NAMALWA (cell line): Measurements from ENCODE around the gene ZYX.
A peak's percentile ranks its signal among the peaks of the same experiment; 100 is the strongest.
"Not testable (repeated sequence)": the region's sequence is repeated elsewhere in the genome, so short reads cannot be mapped to it uniquely, and the experiment has no call there.

Experiments
- DNase-seq: peaks from one replicate; pipeline ENCODE4 v3.0.0-alpha.2; 2015; ENCODE audit warnings: low spot score

Gene ZYX

DNA sequence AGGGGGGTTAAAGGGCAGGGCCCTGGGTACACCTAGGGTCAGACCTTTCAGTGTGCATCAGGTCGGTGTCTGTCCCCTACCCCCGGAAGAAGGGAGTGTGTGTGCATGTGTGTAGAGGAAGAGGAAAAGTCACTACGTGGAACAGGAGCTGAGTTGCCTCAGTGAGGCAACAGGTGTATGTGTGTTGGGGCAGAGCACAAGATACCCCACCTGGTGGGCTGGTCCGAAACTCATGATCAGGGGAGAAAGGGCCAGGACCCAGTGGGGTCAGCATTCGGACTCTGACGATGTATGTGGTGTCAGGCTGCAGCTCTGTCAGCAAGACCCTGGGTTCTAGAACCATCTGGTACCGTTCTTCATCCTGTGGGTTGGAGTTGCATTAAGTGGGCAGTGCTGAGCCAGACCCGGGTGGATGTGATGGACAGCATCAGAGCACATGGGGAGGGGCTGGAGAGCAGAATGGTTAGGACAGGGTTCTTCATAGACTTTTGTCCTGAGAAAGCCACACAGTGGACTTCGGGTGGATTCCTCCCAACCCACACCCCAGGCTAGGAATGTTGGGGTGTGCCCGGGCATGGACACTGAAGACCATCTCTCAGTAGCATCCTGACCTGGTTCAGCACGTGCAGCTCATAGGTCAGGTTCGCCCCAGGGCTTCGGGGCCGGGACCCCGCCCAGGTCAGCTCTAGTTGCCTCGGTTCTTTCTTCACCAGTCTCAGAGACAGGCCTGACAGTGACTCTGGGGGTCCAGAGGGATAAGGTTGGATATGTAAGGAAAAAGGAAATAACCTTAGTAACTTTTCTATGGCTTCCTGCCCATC is 16.8 kb downstream of the ZYX start:
- no peak for DNase-seq

DNA sequence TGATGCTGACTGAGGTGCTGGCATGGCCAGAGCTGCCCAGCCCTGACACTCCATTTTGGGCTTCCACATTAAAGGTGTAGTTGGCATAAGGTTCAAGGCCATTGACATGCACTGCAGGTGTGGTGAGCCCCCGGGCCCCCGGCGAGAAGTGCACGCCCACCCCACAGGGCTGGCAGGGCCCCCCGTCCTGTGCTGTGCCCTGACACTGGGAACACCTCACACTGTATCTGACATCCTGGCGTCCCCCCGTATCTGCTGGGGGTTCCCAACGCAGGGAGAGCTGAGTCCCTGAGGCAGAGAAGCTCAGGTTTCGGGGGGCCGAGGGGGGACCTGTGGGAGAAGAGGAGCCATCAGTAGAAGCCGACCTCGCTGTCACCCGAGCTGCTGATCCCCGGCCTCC is 17.5 kb downstream of the ZYX start:
- DNase-seq, result no peak

- DNase-seq, result no peak
Observed at GRCh38 chr7:143399151-143399550, 18.0 kb downstream of the ZYX start.

GRCh38 chr7:143399642-143400041 is 18.5 kb downstream of the ZYX start:
- DNase-seq, result no peak

DNA sequence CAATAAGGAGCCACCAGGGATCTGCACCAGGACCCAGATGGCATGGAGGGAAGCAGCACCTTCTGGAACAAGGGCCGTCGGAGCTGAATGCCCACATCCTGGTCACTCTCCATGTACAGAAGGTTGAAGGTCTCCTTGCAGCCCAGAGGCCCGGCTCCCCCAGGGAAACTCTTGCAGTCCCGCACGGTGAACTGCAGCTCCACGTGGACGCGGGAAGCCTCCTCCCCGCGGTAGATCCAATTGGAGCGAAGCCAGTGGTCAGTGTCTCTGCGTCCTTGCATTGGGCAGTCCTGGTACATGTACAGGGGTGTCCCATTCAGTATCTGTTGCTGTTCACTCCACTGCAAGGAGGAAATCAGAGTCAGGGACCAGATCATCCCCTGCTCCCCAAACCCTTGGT is 20.1 kb downstream of the ZYX start:
- DNase-seq, result no peak

- DNase-seq, result not testable (repeated sequence)
Observed at GRCh38 chr7:143402233-143402632, 21.1 kb downstream of the ZYX start.

- no peak for DNase-seq
Observed at GRCh38 chr7:143405173-143406001, 24.2 kb downstream of the ZYX start.

DNA sequence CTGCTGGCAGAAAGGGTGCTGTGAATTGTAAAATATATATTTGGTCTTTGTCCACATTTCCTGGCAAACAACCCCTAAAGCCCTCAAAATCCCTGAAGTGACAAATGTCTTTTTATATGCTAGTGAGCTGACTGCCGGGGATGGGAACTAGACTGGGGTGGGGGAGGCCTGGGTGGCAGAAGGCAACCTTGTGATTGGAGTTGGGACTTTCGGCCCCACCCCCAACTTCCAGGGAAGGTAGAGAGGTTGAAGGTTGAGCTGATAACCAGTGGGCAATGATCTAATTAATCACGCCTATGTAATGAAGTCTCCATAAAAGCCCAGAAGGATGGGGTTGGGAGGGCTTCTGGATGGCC is 24.8 kb downstream of the ZYX start:
- no peak for DNase-seq

- no peak for DNase-seq
Observed at GRCh38 chr7:143407287-143408251, 26.4 kb downstream of the ZYX start.

DNA sequence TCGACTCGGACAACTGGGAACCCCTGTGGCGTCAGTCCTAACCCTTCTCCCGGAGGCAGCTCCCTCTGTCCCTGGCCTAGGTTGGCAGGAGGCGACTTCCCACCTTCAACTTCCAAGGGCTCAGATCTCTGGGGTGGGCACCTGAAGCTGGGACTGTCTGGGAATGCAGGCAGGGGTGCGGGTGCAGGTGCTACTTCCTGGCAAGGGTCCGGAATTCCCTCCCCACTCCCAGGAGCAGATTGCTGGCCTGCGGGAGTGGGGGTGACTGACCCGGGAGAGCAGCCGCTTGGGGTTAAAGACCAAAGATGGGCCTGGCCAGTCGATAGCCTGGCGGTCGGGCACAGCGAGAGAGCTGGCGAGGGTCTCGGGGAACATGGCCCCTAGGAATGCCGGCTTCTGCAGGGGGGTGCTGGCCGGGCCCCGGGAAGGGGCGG is 27.1 kb downstream of the ZYX start:
- DNase-seq, result no peak

DNA sequence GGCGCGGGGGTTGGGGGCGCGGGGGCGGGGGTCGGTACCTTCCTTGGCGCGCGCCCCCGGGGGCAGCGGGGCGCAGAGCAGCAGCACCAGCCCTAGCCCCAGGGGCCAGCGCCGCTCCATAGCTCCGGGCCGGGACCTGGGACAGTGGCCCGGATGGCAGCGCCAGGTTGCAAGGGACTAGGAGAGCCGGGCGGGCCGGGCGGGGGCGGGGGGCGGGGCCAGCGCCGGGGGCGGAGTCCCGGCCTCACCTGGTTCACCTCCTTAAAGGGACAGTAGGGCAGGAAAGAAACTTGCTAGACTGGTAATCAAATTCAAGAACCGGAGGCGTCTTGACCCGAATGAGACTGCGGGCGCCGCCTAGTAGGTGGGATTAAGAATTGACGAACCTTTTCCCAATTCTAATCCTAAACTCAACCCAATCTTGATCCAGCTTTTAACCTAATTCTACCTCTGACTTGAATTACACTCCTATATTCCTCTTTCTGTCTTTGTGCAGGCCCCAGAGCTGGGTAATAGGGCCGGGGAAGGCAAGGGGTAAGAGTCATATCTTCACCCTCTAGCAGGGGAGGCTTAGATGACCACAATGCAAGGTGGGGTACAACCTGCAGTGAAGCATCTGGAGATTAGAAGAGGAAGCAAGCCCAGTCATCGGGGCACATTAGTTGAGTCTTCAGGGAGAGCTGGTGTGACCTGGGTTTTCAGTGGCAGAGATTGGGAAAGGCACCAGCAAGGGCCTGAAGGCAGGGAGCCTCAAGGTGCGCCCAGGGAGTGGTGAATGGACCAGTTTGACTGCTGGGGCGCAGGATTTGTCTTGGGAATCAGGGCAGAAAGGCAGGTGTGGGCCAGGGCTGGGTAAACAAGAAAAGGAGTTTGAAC is 27.8 kb downstream of the ZYX start, which contains the start of gene EPHA1:
TSS of gene EPHA1 (minus strand) at position 171 of the 876 bp plus-strand sequence. CDS start at position 120, 51 bp downstream.
- DNase-seq, result no peak

DNA sequence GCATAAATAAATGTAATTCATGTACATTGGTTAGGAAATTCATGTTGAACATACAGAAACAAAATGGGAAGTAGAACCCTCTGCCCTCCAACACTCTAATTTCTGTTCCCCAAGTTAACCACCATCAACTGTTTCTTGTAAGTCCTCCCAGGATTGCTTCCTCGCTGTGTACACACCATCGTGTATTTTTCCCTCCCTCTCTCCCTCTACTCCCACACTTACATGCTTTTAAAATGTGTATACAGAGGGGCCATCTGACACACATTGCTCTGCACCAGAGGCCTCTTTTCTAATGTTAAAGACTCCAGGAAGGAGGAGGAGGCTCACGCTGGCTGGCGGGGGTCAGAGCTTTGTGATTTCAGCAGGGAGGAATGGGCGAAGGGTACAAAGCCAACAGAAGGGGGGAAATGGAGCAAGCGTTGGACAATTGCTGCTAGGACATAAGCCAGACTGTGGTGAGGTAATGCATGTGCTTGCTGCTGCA is 29.4 kb downstream of the ZYX start:
- no peak for DNase-seq

GRCh38 chr7:143411976-143412708 is 31.0 kb downstream of the ZYX start:
- no peak for DNase-seq

DNA sequence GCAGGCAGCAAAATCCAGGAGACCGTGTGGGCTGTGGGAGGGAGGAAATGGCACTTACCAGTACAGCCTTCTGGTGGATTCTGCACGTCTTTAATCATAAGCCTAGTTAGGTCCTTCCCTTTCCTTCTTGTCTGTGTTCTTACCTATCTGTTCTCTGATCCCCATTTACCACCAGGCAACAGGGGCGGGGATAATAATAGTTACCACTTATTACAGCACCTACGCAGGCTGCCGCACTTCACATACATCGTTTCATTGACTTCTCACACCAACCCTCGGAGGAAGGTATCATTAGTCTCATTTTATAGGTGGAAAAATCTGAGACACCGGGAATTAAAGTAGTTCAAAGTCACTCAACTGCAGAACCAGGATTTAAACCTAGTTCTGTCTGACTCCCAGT is 32.0 kb downstream of the ZYX start:
- no peak for DNase-seq

DNA sequence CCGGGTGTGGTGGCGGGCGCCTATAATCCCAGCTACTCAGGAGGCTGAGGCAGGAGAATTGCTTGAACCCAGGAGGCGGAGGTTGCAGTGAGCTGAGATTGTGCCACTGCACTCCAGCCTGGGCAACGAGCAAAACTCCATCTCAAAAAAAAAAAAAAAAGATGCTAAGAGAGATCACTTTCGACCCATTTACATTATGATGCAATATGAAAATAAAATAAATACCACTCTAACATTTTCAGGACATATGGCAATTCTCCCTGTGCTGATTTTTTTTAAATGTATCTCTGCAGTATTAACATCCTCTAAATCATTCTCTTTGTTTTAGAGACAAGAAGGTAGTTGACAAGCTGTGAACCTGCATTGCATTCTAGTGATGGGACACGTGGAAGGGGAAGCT is 34.1 kb downstream of the ZYX start:
- DNase-seq, result not testable (repeated sequence)

DNA sequence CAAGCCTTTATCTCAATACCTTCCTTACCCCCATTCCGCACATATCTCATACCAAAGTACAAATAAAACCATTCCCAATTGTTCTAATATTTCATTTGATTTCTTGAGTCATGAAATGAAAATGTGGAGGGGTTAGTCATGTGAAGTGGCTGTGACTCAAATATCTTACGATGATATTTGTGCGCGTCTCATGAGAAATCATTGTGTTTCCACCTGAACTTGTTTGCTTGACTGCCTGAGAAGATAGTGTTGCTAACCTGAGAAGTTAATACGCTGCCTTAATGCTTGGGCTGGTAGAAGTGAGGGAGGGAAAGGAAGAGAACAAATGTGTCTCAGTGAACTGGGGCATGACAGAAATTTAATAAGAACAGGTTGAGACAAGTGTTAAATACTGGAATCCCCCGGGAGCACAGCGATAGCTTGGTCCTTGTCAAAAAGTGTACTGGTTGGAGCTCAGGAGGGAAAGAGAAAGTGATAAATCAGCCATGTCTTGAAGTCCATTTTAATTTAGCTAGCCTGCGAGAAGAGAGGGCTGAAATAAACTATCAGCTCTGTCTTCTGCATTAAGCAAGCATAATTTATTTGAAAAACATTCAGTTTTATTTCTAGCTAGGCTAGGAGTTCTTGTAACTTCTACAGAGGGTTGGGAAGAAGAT is 34.7 kb downstream of the ZYX start:
- no peak for DNase-seq

DNA sequence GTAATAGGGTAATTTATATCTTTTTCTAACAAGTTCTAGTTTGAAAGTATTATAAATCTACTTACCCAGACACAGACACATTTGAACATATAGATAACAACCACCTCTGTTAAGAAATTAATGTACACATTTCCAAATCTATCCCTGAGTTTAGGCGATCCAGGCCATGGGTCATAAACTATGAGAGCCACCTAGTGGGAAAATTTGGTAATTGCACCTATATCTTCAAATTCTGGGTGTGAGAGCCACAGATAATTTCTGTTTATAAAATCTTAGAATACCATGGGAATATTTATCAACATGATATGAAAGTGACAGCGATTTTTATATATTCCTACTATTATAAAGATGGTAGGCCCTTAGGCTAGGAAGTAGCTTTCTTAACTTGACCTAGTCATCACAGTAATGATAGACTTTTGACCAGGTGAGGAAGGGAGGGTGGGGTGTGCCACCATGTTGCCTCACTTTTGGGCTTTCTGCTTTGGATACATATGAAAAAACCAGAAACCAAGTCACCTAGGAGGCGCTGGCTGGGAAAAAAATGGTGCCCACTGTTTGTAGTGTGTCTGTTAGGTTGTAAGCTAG is 35.5 kb downstream of the ZYX start:
- peak; percentile 77 for DNase-seq

DNA sequence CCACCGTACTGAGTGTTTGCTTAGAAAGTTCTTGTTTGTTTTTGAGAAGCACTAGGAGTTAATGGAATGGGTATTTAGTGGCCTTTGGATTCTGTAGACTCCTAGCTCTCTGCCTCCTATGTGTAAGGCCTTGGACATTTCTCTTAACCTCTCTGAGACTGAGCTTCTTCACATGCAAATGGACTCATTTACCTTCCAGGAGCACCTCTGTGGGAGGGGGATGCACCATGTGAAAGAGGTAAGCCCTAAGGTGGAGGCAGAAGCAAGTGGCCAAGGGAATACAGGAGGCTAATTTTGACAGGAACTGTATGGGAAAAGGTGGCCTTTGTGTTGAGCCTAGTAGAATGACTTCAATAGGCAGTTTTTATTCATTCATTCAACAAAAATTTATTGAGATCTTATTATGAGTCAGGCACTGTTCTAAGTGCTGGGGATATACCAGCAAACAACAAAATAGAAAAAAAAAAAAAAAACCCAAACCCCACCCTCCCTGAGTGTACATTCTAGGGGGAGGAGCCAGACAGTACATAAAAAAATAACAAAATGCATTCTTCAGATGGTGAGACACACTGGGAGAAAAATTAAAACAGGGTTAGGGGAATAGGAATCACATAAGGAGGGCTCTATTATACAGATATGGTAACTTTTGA is 36.7 kb downstream of the ZYX start:
- DNase-seq, result no peak
